ENCODE results near the gene NUDT1.

NUDT1 gene

GRCh38 chr7:2205036-2205780 lies 36.8 kb upstream of the NUDT1 start:
- DNase-seq: no peak

GRCh38 chr7:2208712-2209111 lies 33.3 kb upstream of the NUDT1 start:
- DNase-seq: no peak

- peak; percentile 61 for DNase-seq
Observed at GRCh38 chr7:2209146-2209960, 32.7 kb upstream of the NUDT1 start.

GRCh38 chr7:2209961-2210323 lies 32.1 kb upstream of the NUDT1 start:
- DNase-seq: no peak

GRCh38 chr7:2210551-2211258 lies 31.3 kb upstream of the NUDT1 start:
- DNase-seq: no peak

GRCh38 chr7:2211259-2211880 lies 30.7 kb upstream of the NUDT1 start:
- DNase-seq: no peak

GRCh38 chr7:2211926-2212325 lies 30.1 kb upstream of the NUDT1 start:
- DNase-seq: no peak

- no peak for DNase-seq
Observed at GRCh38 chr7:2212906-2213305, 29.1 kb upstream of the NUDT1 start.

GRCh38 chr7:2213551-2214215 lies 28.3 kb upstream of the NUDT1 start:
- no peak for DNase-seq

GRCh38 chr7:2214636-2215035 lies 27.4 kb upstream of the NUDT1 start:
- DNase-seq: peak; percentile 15

GRCh38 chr7:2215851-2216250 lies 26.2 kb upstream of the NUDT1 start:
- DNase-seq: no peak

- no peak for DNase-seq
Observed at GRCh38 chr7:2217206-2217605, 24.8 kb upstream of the NUDT1 start.

GRCh38 chr7:2217716-2218443 lies 24.1 kb upstream of the NUDT1 start:
- no peak for DNase-seq

- DNase-seq: no peak
Observed at GRCh38 chr7:2218444-2218785, 23.6 kb upstream of the NUDT1 start.

GRCh38 chr7:2219136-2219535 lies 22.9 kb upstream of the NUDT1 start:
- DNase-seq: no peak

GRCh38 chr7:2219606-2220005 lies 22.4 kb upstream of the NUDT1 start:
- DNase-seq: no peak

GRCh38 chr7:2220030-2220429 lies 22.0 kb upstream of the NUDT1 start:
- DNase-seq: no peak

GRCh38 chr7:2220506-2220905 lies 21.5 kb upstream of the NUDT1 start:
- no peak for DNase-seq

GRCh38 chr7:2220954-2221353 lies 21.1 kb upstream of the NUDT1 start:
- DNase-seq: no peak

GRCh38 chr7:2222516-2222915 lies 19.5 kb upstream of the NUDT1 start:
- DNase-seq: no peak

GRCh38 chr7:2223321-2223720 lies 18.7 kb upstream of the NUDT1 start:
- no peak for DNase-seq

GRCh38 chr7:2224491-2224928 lies 17.5 kb upstream of the NUDT1 start:
- no peak for DNase-seq
